ENCODE data around the gene BBS1.

BBS1 gene

GRCh38 chr11:66529655-66530054 lies 19.2 kb downstream of the BBS1 start:
- no peak overlapping the region for H3K4me2 ChIP-seq (ENCODE audit: low read depth, low read length, poor library complexity, severe bottlenecking)
- H3K9ac ChIP-seq (ENCODE audit: low read depth, low read length, poor library complexity, severe bottlenecking), result no peak overlapping the region
- TF ChIP-seq EZH2phosphoT487 (IDR thresholded peaks at IDR 0.05; ENCODE audit: borderline replicate concordance), result no peak
- no peak for TF ChIP-seq CTCF (conservative IDR thresholded peaks at IDR 0.05; ENCODE audit: low read length)
- no peaks in the 10 kb centered on the region for H3K4me1 ChIP-seq (ENCODE audit: insufficient read depth, low read length, poor library complexity, severe bottlenecking)
- no peaks in the 10 kb centered on the region for H3K36me3 ChIP-seq (ENCODE audit: insufficient read depth, low read length)
- no peak overlapping the region for H2AFZ ChIP-seq (ENCODE audit: low read length)
- H3F3A ChIP-seq (ENCODE audit: low read depth), result no peaks in the 10 kb centered on the region
- no peaks in the 10 kb centered on the region for H4K20me1 ChIP-seq (ENCODE audit: insufficient read depth, low read length, poor library complexity, severe bottlenecking)
- H3K9me2 ChIP-seq (replicated peaks; ENCODE audit: low read depth, low read length), result no peaks in the 10 kb centered on the region
- no peaks in the 10 kb centered on the region for H3K9me3 ChIP-seq (ENCODE audit: insufficient read depth, low read depth, low read length)
- no peaks in the 10 kb centered on the region for H3K79me2 ChIP-seq (ENCODE audit: insufficient read depth, low read length)
- H3K4me3 ChIP-seq (ENCODE audit: low read length, poor library complexity, severe bottlenecking), result no peak overlapping the region
- H3K27me3 ChIP-seq (ENCODE audit: insufficient read depth, low read length, poor library complexity, severe bottlenecking), result no peaks in the 10 kb centered on the region

GRCh38 chr11:66530927-66531709 lies 20.7 kb downstream of the BBS1 start:
- Histone ChIP-seq H3K79me2 (ENCODE audit: insufficient read depth, low read length) (no peaks in the 10 kb centered on the region), H4K20me1 (ENCODE audit: insufficient read depth, low read length, poor library complexity, severe bottlenecking) (no peaks in the 10 kb centered on the region), H3K4me3 (ENCODE audit: low read length, poor library complexity, severe bottlenecking) (no peak overlapping the region), H3K27me3 (ENCODE audit: insufficient read depth, low read length, poor library complexity, severe bottlenecking) (no peaks in the 10 kb centered on the region), H3K4me1 (ENCODE audit: insufficient read depth, low read length, poor library complexity, severe bottlenecking) (no peaks in the 10 kb centered on the region), H2AFZ (ENCODE audit: low read length) (no peak overlapping the region), H3F3A (ENCODE audit: low read depth) (no peaks in the 10 kb centered on the region), H3K36me3 (ENCODE audit: insufficient read depth, low read length) (no peaks in the 10 kb centered on the region), H3K9me2 (replicated peaks; ENCODE audit: low read depth, low read length) (no peaks in the 10 kb centered on the region), H3K9me3 (ENCODE audit: insufficient read depth, low read depth, low read length) (no peaks in the 10 kb centered on the region), H3K4me2 (ENCODE audit: low read depth, low read length, poor library complexity, severe bottlenecking) (no peak overlapping the region), H3K9ac (ENCODE audit: low read depth, low read length, poor library complexity, severe bottlenecking) (no peak overlapping the region)
- TF ChIP-seq CTCF (conservative IDR thresholded peaks at IDR 0.05; ENCODE audit: low read length) (no peak), EZH2phosphoT487 (IDR thresholded peaks at IDR 0.05; ENCODE audit: borderline replicate concordance) (no peak)

DNA sequence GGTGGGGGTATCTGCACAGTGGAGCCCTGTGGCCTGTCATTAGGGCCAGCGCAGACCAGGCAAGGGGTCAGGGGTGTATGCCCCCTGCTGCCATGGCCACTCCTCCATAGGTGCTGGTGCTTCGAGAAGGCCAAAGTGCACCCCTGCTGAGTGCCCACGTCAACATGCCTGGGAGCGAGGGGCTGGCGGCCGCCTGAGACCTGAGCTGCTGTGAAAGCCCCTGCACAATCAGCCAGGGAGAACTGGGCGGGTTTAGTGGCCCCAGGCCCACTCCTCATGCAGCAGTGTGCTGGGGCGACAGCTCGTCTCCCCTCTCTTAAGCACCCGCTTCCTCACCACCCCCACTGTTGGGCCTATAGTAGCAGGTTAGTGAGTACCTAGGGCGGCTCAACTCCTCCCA lies 21.4 kb downstream of the BBS1 start:
- Histone ChIP-seq H3K4me2 (ENCODE audit: low read depth, low read length, poor library complexity, severe bottlenecking) (no peak overlapping the region), H4K20me1 (ENCODE audit: insufficient read depth, low read length, poor library complexity, severe bottlenecking) (no peaks in the 10 kb centered on the region), H3F3A (ENCODE audit: low read depth) (no peaks in the 10 kb centered on the region), H3K9me2 (replicated peaks; ENCODE audit: low read depth, low read length) (no peaks in the 10 kb centered on the region), H3K4me3 (ENCODE audit: low read length, poor library complexity, severe bottlenecking) (no peak overlapping the region), H3K36me3 (ENCODE audit: insufficient read depth, low read length) (no peaks in the 10 kb centered on the region), H3K79me2 (ENCODE audit: insufficient read depth, low read length) (no peaks in the 10 kb centered on the region), H2AFZ (ENCODE audit: low read length) (no peak overlapping the region), H3K9me3 (ENCODE audit: insufficient read depth, low read depth, low read length) (no peaks in the 10 kb centered on the region), H3K9ac (ENCODE audit: low read depth, low read length, poor library complexity, severe bottlenecking) (no peak overlapping the region), H3K27me3 (ENCODE audit: insufficient read depth, low read length, poor library complexity, severe bottlenecking) (no peaks in the 10 kb centered on the region), H3K4me1 (ENCODE audit: insufficient read depth, low read length, poor library complexity, severe bottlenecking) (no peaks in the 10 kb centered on the region)
- TF ChIP-seq CTCF (conservative IDR thresholded peaks at IDR 0.05; ENCODE audit: low read length) (no peak), EZH2phosphoT487 (IDR thresholded peaks at IDR 0.05; ENCODE audit: borderline replicate concordance) (no peak)
